H9 (cell line): ENCODE data around the gene CATSPERZ. TPM values are rescaled to one million over a fixed set of nuclear protein-coding genes. Genes with fewer than 3 reads are reported as not detected.
A peak's percentile ranks its signal among the peaks of the same experiment; 100 is the strongest.
"Not testable (repeated sequence)": the region's sequence is repeated elsewhere in the genome, so short reads cannot be mapped to it uniquely, and the experiment has no call there.

Experiments used
- DNase-seq: peaks from one replicate; pipeline ENCODE4 v3.0.0-alpha.2; 2017
- H2AFZ ChIP-seq: one replicate; pipeline ENCODE4 v1.6.1; 2013; ENCODE audit warnings: mild to moderate bottlenecking, low read length, control low read depth, moderate library complexity
- H2AK5ac ChIP-seq: 2 replicates; pipeline ENCODE4 v1.6.1; 2013; ENCODE audit warnings: low read length, control low read depth, mixed read lengths; ENCODE audit not compliant: insufficient read length
- H2BK120ac ChIP-seq: one replicate; pipeline ENCODE4 v1.6.1; 2013; ENCODE audit warnings: low read depth, mild to moderate bottlenecking, low read length, control low read depth, inconsistent platforms; ENCODE audit not compliant: poor library complexity, severe bottlenecking
- H2BK12ac ChIP-seq: 2 replicates; pipeline ENCODE4 v1.6.1; 2013; ENCODE audit warnings: low read length, control low read depth, mixed read lengths, low read depth; ENCODE audit not compliant: insufficient read length
- H2BK15ac ChIP-seq: 2 replicates; pipeline ENCODE4 v1.6.1; 2013; ENCODE audit warnings: low read depth, low read length, control low read depth
- H2BK20ac ChIP-seq: one replicate; pipeline ENCODE4 v1.6.1; 2013; ENCODE audit warnings: low read depth, mild to moderate bottlenecking, low read length, control low read depth, inconsistent platforms; ENCODE audit not compliant: poor library complexity, severe bottlenecking
- H2BK5ac ChIP-seq: 2 replicates; pipeline ENCODE4 v1.6.1; 2013; ENCODE audit warnings: low read length, control low read depth, mixed read lengths; ENCODE audit not compliant: insufficient read length
- H3K14ac ChIP-seq: 2 replicates; pipeline ENCODE4 v1.6.1; 2013; ENCODE audit warnings: low read length, control low read depth; ENCODE audit not compliant: insufficient read depth
- H3K18ac ChIP-seq: 2 replicates; pipeline ENCODE4 v1.6.1; 2013; ENCODE audit warnings: low read depth, mild to moderate bottlenecking, mixed read lengths, low read length, control low read depth; ENCODE audit not compliant: insufficient read length
- H3K23ac ChIP-seq: 2 replicates; pipeline ENCODE4 v1.6.1; 2013; ENCODE audit warnings: low read length, control low read depth, mixed read lengths, low read depth; ENCODE audit not compliant: insufficient read length
- H3K23me2 ChIP-seq: 2 replicates; pipeline ENCODE4 v1.6.1; 2013; ENCODE audit warnings: low read depth, mild to moderate bottlenecking, mixed read lengths, low read length, control low read depth; ENCODE audit not compliant: insufficient read length, poor library complexity, severe bottlenecking
- H3K27ac ChIP-seq: 2 replicates; pipeline ENCODE4 v1.5.1; 2013; ENCODE audit warnings: low read length, control low read depth, mixed read lengths, low read depth; ENCODE audit not compliant: insufficient read length
- H3K27me3 ChIP-seq: 2 replicates; pipeline ENCODE4 v1.6.1; 2013; ENCODE audit warnings: low read length, control low read depth, inconsistent platforms; ENCODE audit not compliant: insufficient read depth
- H3K4ac ChIP-seq: 2 replicates; pipeline ENCODE4 v1.6.1; 2013; ENCODE audit warnings: low read depth, mild to moderate bottlenecking, control low read depth, inconsistent platforms, low read length, moderate library complexity
- H3K4me1 ChIP-seq: 2 replicates; pipeline ENCODE4 v1.6.1; 2013; ENCODE audit warnings: low read length, control low read depth, inconsistent platforms; ENCODE audit not compliant: insufficient read depth
- H3K4me2 ChIP-seq: 2 replicates; pipeline ENCODE4 v1.6.1; 2013; ENCODE audit warnings: low read length, control low read depth, mixed read lengths; ENCODE audit not compliant: insufficient read length, insufficient read depth
- H3K56ac ChIP-seq: 2 replicates; pipeline ENCODE4 v1.6.1; 2013; ENCODE audit warnings: low read depth, mild to moderate bottlenecking, mixed read lengths, low read length, control low read depth; ENCODE audit not compliant: insufficient read length
- H3K79me1 ChIP-seq: 2 replicates; pipeline ENCODE4 v1.6.1; 2013; ENCODE audit warnings: low read depth, mild to moderate bottlenecking, moderate library complexity, low read length, control low read depth, inconsistent platforms; ENCODE audit not compliant: insufficient read depth, poor library complexity, severe bottlenecking
- H3K79me2 ChIP-seq: 2 replicates; pipeline ENCODE4 v1.6.1; 2013; ENCODE audit warnings: low read length, control low read depth, inconsistent platforms; ENCODE audit not compliant: insufficient read depth
- H3K9ac ChIP-seq: 2 replicates; pipeline ENCODE4 v1.6.1; 2013; ENCODE audit warnings: low read length, control low read depth, mixed read lengths; ENCODE audit not compliant: insufficient read length; ENCODE audit errors: extremely low read depth
- H3K9me3 ChIP-seq: one replicate; pipeline ENCODE4 v1.6.1; 2013; ENCODE audit warnings: low read depth, low read length, inconsistent platforms; ENCODE audit not compliant: control insufficient read depth
- H3T11ph ChIP-seq: one replicate; pipeline ENCODE4 v1.6.1; 2013; ENCODE audit warnings: mild to moderate bottlenecking, low read length, control low read depth, inconsistent platforms
- H4K20me1 ChIP-seq: one replicate; pipeline ENCODE4 v1.6.1; 2013; ENCODE audit not compliant: control insufficient read depth, insufficient read length, insufficient read depth
- H4K5ac ChIP-seq: 2 replicates; pipeline ENCODE4 v1.6.1; 2013; ENCODE audit warnings: low read depth, mild to moderate bottlenecking, mixed read lengths, low read length, control low read depth; ENCODE audit not compliant: insufficient read length
- H4K8ac ChIP-seq: replicated peaks from 2 replicates; pipeline ENCODE4 v1.6.1; 2013; ENCODE audit warnings: low read length, control low read depth, mixed read lengths, low read depth; ENCODE audit not compliant: insufficient read length
- H4K91ac ChIP-seq: 2 replicates; pipeline ENCODE4 v1.6.1; 2013; ENCODE audit warnings: low read depth, mild to moderate bottlenecking, moderate library complexity, mixed read lengths, low read length, control low read depth; ENCODE audit not compliant: insufficient read length
- H3K27ac Mint-ChIP-seq, 3 experiments: 2 replicates in 2 of 3; 3 replicates in 1 of 3; pipeline ENCODE4 v1.8.0; 2020 to 2021; ENCODE audit warnings: mixed read lengths in 3 of 3, mild to moderate bottlenecking in 1 of 3, moderate library complexity in 1 of 3
- H3K27me3 Mint-ChIP-seq: 2 replicates; pipeline ENCODE4 v1.8.0; 2021; ENCODE audit warnings: low read depth, mild to moderate bottlenecking, moderate library complexity, mixed read lengths
- H3K36me3 Mint-ChIP-seq, 3 experiments: 2 replicates in 2 of 3; 3 replicates in 1 of 3; pipeline ENCODE4 v1.8.0; 2020 to 2021; ENCODE audit warnings: low read depth in 3 of 3, mixed read lengths in 3 of 3; ENCODE audit not compliant: insufficient read depth in 1 of 3
- H3K4me1 Mint-ChIP-seq, 2 experiments: 2 replicates each; pipeline ENCODE4 v1.8.0; 2020; ENCODE audit warnings: mixed read lengths in 2 of 2
- H3K4me3 Mint-ChIP-seq, 2 experiments: 2 replicates in 1 of 2; 3 replicates in 1 of 2; pipeline ENCODE4 v1.8.0; 2020 to 2021; ENCODE audit warnings: mild to moderate bottlenecking in 2 of 2, mixed read lengths in 2 of 2, moderate library complexity in 1 of 2
- H3K9me3 Mint-ChIP-seq, 2 experiments: 2 replicates in 1 of 2; 3 replicates in 1 of 2; pipeline ENCODE4 v1.8.0; 2020; ENCODE audit warnings: mild to moderate bottlenecking in 2 of 2, mixed read lengths in 2 of 2, moderate library complexity in 1 of 2
- WGBS: extraction: QIAGEN DNeasy Blood & Tissue Kit; methylation state at CpG from one replicate; pipeline ENCODE4 v1.1.7; 2013; ENCODE audit warnings: missing lambda C conversion rate, low lambda C conversion rate, mixed read lengths; ENCODE audit not compliant: insufficient read length; ENCODE audit errors: extremely low coverage; 5-methylcytosine and 5-hydroxymethylcytosine counted together
- total RNA-seq: library from RNA; stranded (reverse); gene quantifications from 2 replicates; pipeline ENCODE4 v1.2.1, GENCODE V29; 2021
- TF ChIP-seq, protein P1 (sequence below): fragments of 200-600 bp; sonication (generic); conservative IDR thresholded peaks from 3 replicates; pipeline ENCODE4 v1.8.0; 2021; ENCODE audit warnings: antibody characterized with exemption, mild to moderate bottlenecking

Gene CATSPERZ
- total RNA-seq, 1 experiment from 2014 or later = 0.92 TPM

DNA sequence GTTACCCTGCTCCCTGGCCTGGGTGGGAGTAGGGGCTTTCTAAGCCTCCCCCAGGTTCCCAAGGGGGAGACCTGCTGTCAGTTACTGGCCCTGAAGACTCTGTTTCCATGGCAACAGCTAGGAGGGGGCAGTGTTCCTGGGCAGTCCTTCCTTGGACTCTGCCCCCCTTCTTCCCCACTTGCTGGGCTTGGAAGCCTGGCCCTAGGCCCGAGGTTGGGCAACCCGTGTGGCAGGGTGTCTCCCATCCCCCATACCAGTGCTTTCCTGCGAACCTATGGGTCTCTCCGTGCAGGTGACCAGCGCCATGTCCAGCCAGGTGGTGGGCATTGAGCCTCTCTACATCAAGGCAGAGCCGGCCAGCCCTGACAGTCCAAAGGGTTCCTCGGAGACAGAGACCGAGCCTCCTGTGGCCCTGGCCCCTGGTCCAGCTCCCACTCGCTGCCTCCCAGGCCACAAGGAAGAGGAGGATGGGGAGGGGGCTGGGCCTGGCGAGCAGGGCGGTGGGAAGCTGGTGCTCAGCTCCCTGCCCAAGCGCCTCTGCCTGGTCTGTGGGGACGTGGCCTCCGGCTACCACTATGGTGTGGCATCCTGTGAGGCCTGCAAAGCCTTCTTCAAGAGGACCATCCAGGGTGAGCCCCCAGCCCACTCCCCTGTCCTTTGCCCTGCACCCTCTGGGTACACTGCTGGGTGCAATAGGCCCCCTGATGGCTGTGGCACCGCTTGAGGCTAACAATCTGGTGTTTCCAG, 6.9 kb downstream of the CATSPERZ start:
- Histone ChIP-seq H2AFZ (no peak overlapping the region), H3K27ac (no peak overlapping the region), H3K4me2 (peak overlapping the region; percentile 87), H2BK12ac (no peak overlapping the region), H3K79me2 (peaks cover 3% of the 10 kb centered on the region; the same call in 1 of the 2 replicates), H3K9me3 (no peaks in the 10 kb centered on the region), H2BK20ac (no peak overlapping the region), H3K4ac (no peak overlapping the region), H3K79me1 (peaks cover 5% of the 10 kb centered on the region), H4K91ac (no peak overlapping the region), H3K27me3 (no peaks in the 10 kb centered on the region), H3K23ac (no peak overlapping the region), H3K9ac (no peak overlapping the region), H3T11ph (no peak overlapping the region), H4K5ac (no peak overlapping the region), H3K56ac (no peak overlapping the region), H3K14ac (no peak overlapping the region), H3K4me1 (peaks cover 2% of the 10 kb centered on the region; the same call in 1 of the 2 replicates), H4K8ac (no peak overlapping the region), H2BK15ac (no peak overlapping the region), H4K20me1 (no peaks in the 10 kb centered on the region), H2AK5ac (no peak overlapping the region), H3K18ac (no peak overlapping the region), H3K23me2 (peaks cover 10% of the 10 kb centered on the region), H2BK120ac (no peak overlapping the region), H2BK5ac (no peak overlapping the region)
- no peak for DNase-seq
- peaks cover 6 to 9% (median 7%) of the 10 kb centered on the region in 3 experiments; a peak in 5 of 7 replicates for H3K36me3 Mint-ChIP-seq
- no CpG with 5 or more reads among the region's 15 CpGs for WGBS
- H3K4me3 Mint-ChIP-seq = peak overlapping the region; percentile 90 to 92
- peaks cover 13% of the 10 kb centered on the region in 2 experiments for H3K4me1 Mint-ChIP-seq
- H3K9me3 Mint-ChIP-seq = no peaks in the 10 kb centered on the region
- TF ChIP-seq, protein P1, sequence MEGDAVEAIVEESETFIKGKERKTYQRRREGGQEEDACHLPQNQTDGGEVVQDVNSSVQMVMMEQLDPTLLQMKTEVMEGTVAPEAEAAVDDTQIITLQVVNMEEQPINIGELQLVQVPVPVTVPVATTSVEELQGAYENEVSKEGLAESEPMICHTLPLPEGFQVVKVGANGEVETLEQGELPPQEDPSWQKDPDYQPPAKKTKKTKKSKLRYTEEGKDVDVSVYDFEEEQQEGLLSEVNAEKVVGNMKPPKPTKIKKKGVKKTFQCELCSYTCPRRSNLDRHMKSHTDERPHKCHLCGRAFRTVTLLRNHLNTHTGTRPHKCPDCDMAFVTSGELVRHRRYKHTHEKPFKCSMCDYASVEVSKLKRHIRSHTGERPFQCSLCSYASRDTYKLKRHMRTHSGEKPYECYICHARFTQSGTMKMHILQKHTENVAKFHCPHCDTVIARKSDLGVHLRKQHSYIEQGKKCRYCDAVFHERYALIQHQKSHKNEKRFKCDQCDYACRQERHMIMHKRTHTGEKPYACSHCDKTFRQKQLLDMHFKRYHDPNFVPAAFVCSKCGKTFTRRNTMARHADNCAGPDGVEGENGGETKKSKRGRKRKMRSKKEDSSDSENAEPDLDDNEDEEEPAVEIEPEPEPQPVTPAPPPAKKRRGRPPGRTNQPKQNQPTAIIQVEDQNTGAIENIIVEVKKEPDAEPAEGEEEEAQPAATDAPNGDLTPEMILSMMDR = no peak
- peaks cover 16% of the 10 kb centered on the region for H3K27me3 Mint-ChIP-seq
- H3K27ac Mint-ChIP-seq = no peak overlapping the region; a peak in 1 of 7 replicates

DNA sequence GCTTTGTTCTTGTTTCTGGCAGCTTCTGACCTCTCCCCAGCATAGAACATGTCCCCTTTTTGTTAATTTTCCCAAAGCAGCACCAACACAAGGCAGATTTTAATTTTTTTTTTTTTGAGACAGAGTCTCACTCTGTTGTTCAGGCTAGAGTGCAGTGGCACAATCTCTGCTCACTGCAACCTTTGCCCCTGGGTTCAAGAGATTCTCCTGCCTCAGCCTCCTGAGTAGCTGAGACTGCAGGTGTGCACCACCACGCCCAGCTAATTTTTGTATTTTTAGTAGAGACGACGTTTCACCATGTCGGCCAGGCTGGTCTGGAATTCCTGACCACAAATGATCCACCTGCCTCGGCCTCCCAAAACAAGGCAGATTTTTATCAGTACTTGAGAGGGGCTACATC, 7.6 kb downstream of the CATSPERZ start:
- Mint-ChIP-seq H3K4me3 (peak overlapping the region; percentile 12 to 16; a peak in 4 of 5 replicates), H3K27ac (peak overlapping the region in 1 of 3 experiments; percentile 77; a peak in 1 of 7 replicates)
- not testable (repeated sequence) for H3K27ac ChIP-seq

More for the DNA sequence above, 7.6 kb downstream of the CATSPERZ start:
- not testable (repeated sequence) for H2AK5ac ChIP-seq, H3K9ac ChIP-seq, H3K4ac ChIP-seq, H2AFZ ChIP-seq, H3K9me3 Mint-ChIP-seq, H2BK12ac ChIP-seq, H2BK20ac ChIP-seq, H2BK120ac ChIP-seq, H3K27me3 ChIP-seq, DNase-seq, H3K56ac ChIP-seq, H3K4me1 ChIP-seq, H3K4me2 ChIP-seq, H3K18ac ChIP-seq, H2BK5ac ChIP-seq, H3K79me1 ChIP-seq, H4K8ac ChIP-seq, H4K91ac ChIP-seq, H3K14ac ChIP-seq, H3K9me3 ChIP-seq, H3K23ac ChIP-seq, H4K5ac ChIP-seq, H4K20me1 ChIP-seq, H3K79me2 ChIP-seq, H2BK15ac ChIP-seq, H3T11ph ChIP-seq
- H3K23me2 ChIP-seq = peaks cover 10% of the 10 kb centered on the region
- WGBS = no CpG with 5 or more reads among the region's 5 CpGs
- peaks cover 11% of the 10 kb centered on the region for H3K27me3 Mint-ChIP-seq
- peaks cover 6 to 14% (median 7%) of the 10 kb centered on the region in 3 experiments; a peak in 5 of 7 replicates for H3K36me3 Mint-ChIP-seq
- peaks cover 13% of the 10 kb centered on the region in 2 experiments for H3K4me1 Mint-ChIP-seq
